ENCODE measurements around the gene EMC10.

Gene EMC10

DNA sequence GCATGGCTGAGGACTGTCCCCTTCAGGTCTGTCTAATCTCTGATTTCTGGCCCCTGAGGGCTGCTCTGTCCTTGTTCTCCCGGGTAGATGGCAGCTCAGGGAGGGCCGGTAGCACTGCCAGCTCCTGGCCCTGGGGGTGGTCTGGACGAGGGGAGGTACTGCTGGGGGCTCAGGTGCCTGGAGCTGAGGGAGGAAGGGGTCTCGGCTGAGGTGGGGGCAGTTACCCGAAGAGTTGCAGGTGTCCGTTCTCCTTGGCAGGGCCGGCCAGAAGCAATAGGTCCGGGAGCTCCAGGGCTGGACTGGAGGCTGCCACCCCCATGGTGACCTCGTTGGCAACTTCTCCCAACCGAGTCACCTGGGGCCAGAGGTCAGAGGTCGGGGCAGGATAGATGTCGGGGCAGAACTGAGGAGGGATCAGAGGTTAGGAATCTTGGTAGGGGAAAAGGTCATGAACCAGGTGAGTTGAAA is 1.2 kb upstream of the EMC10 start:
- DNase-seq = no peak
- Histone ChIP-seq H3K4ac (ENCODE audit: low read depth in 1 of 2, low read length in 2 of 2) (no peak overlapping the region), H3K4me2 (ENCODE audit: low read length, poor library complexity, severe bottlenecking) (no peak overlapping the region), H3K9ac (ENCODE audit: low read length) (no peak overlapping the region), H2AK5ac (ENCODE audit: low read length, severe bottlenecking) (no peak overlapping the region), H3K14ac (ENCODE audit: low read length in 2 of 2) (no peak overlapping the region), H3K9me3 (ENCODE audit: control insufficient read depth, low read length) (no peaks in the 10 kb centered on the region), H2BK12ac (ENCODE audit: low read length in 2 of 2) (no peak overlapping the region), H3K27me3 (ENCODE audit: control insufficient read depth in 1 of 2, insufficient read depth in 1 of 2, low read length in 2 of 2) (no peaks in the 10 kb centered on the region), H3K4me3 (ENCODE audit: insufficient read depth in 1 of 2, low read depth in 1 of 2, low read length in 2 of 2) (no peak overlapping the region), H2BK120ac (ENCODE audit: low read depth, low read length) (no peak overlapping the region), H2BK15ac (ENCODE audit: low read depth, poor library complexity, severe bottlenecking) (no peak overlapping the region), H2BK5ac (ENCODE audit: low read depth, low read length, poor library complexity, severe bottlenecking) (no peak overlapping the region), H3K36me3 (ENCODE audit: control insufficient read depth in 1 of 2, insufficient read depth in 2 of 2, low read depth in 1 of 2, low read length in 2 of 2) (peaks cover 3 to 22% of the 10 kb centered on the region in 2 experiments), H3K4me1 (ENCODE audit: control insufficient read depth, insufficient read depth, low read depth, low read length) (peaks cover 11% of the 10 kb centered on the region), H3K18ac (ENCODE audit: low read depth in 1 of 2, low read length in 2 of 2) (no peak overlapping the region), H4K91ac (ENCODE audit: low read length) (no peak overlapping the region), H4K8ac (ENCODE audit: low read length) (no peak overlapping the region), H2AFZ (ENCODE audit: low read depth, low read length) (no peak overlapping the region), H3K23ac (ENCODE audit: low read length in 2 of 2) (no peak overlapping the region), H3K79me1 (replicated peaks; ENCODE audit: low read length, poor library complexity, severe bottlenecking) (peaks cover 26% of the 10 kb centered on the region), H3K27ac (ENCODE audit: low read length, poor library complexity, severe bottlenecking) (no peak overlapping the region)
- 90% methylated on average over 12 of the region's 12 CpGs for WGBS

GRCh38 chr19:50475736-50476223 is 527 bp upstream of the EMC10 start:
- Histone ChIP-seq H3K14ac (ENCODE audit: low read length in 2 of 2) (no peak overlapping the region), H2BK120ac (ENCODE audit: low read depth, low read length) (no peak overlapping the region), H3K36me3 (ENCODE audit: control insufficient read depth in 1 of 2, insufficient read depth in 2 of 2, low read depth in 1 of 2, low read length in 2 of 2) (peaks cover 8 to 28% of the 10 kb centered on the region in 2 experiments), H3K4me2 (ENCODE audit: low read length, poor library complexity, severe bottlenecking) (no peak overlapping the region), H2BK5ac (ENCODE audit: low read depth, low read length, poor library complexity, severe bottlenecking) (no peak overlapping the region), H3K18ac (ENCODE audit: low read depth in 1 of 2, low read length in 2 of 2) (peak overlapping the region in 1 of 2 experiments; percentile 72), H3K23ac (ENCODE audit: low read length in 2 of 2) (no peak overlapping the region), H3K4ac (ENCODE audit: low read depth in 1 of 2, low read length in 2 of 2) (no peak overlapping the region), H3K4me1 (ENCODE audit: control insufficient read depth, insufficient read depth, low read depth, low read length) (peaks cover 13% of the 10 kb centered on the region), H3K9me3 (ENCODE audit: control insufficient read depth, low read length) (no peaks in the 10 kb centered on the region), H3K27ac (ENCODE audit: low read length, poor library complexity, severe bottlenecking) (no peak overlapping the region), H2AFZ (ENCODE audit: low read depth, low read length) (no peak overlapping the region), H3K27me3 (ENCODE audit: control insufficient read depth in 1 of 2, insufficient read depth in 1 of 2, low read length in 2 of 2) (no peaks in the 10 kb centered on the region), H2BK15ac (ENCODE audit: low read depth, poor library complexity, severe bottlenecking) (no peak overlapping the region), H3K9ac (ENCODE audit: low read length) (no peak overlapping the region), H4K91ac (ENCODE audit: low read length) (peak overlapping the region; percentile 69), H4K8ac (ENCODE audit: low read length) (peak overlapping the region; percentile 87), H3K4me3 (ENCODE audit: insufficient read depth in 1 of 2, low read depth in 1 of 2, low read length in 2 of 2) (peak overlapping the region; percentile 28 to 99), H2AK5ac (ENCODE audit: low read length, severe bottlenecking) (no peak overlapping the region), H2BK12ac (ENCODE audit: low read length in 2 of 2) (no peak overlapping the region), H3K79me1 (replicated peaks; ENCODE audit: low read length, poor library complexity, severe bottlenecking) (peaks cover 33% of the 10 kb centered on the region)
- 81% methylated on average over 27 of the region's 29 CpGs for WGBS
- no peak for DNase-seq

DNA sequence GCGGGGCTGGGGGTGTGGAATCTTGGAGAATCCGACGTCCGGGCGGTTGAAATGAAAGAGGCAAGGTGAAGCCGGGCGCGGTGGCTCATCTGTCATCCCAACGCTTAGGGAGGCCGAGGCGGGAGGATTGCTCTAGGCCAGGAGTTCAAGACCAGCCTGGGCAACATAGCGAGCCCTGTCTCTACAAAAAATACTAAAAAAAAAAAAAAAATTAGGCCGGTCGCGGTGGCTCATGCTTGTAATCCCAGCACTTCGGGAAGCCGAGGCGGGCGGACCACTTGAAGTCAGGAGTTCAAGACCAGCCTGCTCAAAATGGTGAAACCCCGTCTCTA is 566 bp downstream of the EMC10 start:
- Histone ChIP-seq H2BK5ac (ENCODE audit: low read depth, low read length, poor library complexity, severe bottlenecking) (no peak overlapping the region), H3K27ac (ENCODE audit: low read length, poor library complexity, severe bottlenecking) (peak overlapping the region; percentile 22), H3K23ac (ENCODE audit: low read length in 2 of 2) (no peak overlapping the region), H3K79me1 (replicated peaks; ENCODE audit: low read length, poor library complexity, severe bottlenecking) (peaks cover 44% of the 10 kb centered on the region), H3K9ac (ENCODE audit: low read length) (peak overlapping the region; percentile 90), H3K36me3 (ENCODE audit: control insufficient read depth in 1 of 2, insufficient read depth in 2 of 2, low read depth in 1 of 2, low read length in 2 of 2) (peaks cover 13 to 39% of the 10 kb centered on the region in 2 experiments), H3K27me3 (ENCODE audit: control insufficient read depth in 1 of 2, insufficient read depth in 1 of 2, low read length in 2 of 2) (no peaks in the 10 kb centered on the region), H4K91ac (ENCODE audit: low read length) (no peak overlapping the region), H3K4ac (ENCODE audit: low read depth in 1 of 2, low read length in 2 of 2) (peak overlapping the region in 1 of 2 experiments; percentile 88), H2BK120ac (ENCODE audit: low read depth, low read length) (no peak overlapping the region), H3K14ac (ENCODE audit: low read length in 2 of 2) (no peak overlapping the region), H3K4me1 (ENCODE audit: control insufficient read depth, insufficient read depth, low read depth, low read length) (peaks cover 13% of the 10 kb centered on the region), H2BK15ac (ENCODE audit: low read depth, poor library complexity, severe bottlenecking) (peak overlapping the region; percentile 98), H3K9me3 (ENCODE audit: control insufficient read depth, low read length) (no peaks in the 10 kb centered on the region), H3K4me2 (ENCODE audit: low read length, poor library complexity, severe bottlenecking) (peak overlapping the region; percentile 70), H3K4me3 (ENCODE audit: insufficient read depth in 1 of 2, low read depth in 1 of 2, low read length in 2 of 2) (peak overlapping the region; percentile 96 to 99), H3K18ac (ENCODE audit: low read depth in 1 of 2, low read length in 2 of 2) (peak overlapping the region in 1 of 2 experiments; percentile 99), H2BK12ac (ENCODE audit: low read length in 2 of 2) (no peak overlapping the region), H4K8ac (ENCODE audit: low read length) (peak overlapping the region; percentile 99), H2AK5ac (ENCODE audit: low read length, severe bottlenecking) (no peak overlapping the region), H2AFZ (ENCODE audit: low read depth, low read length) (peak overlapping the region; percentile 87)
- WGBS = 28% methylated on average over 20 of the region's 20 CpGs
- no peak for DNase-seq

DNA sequence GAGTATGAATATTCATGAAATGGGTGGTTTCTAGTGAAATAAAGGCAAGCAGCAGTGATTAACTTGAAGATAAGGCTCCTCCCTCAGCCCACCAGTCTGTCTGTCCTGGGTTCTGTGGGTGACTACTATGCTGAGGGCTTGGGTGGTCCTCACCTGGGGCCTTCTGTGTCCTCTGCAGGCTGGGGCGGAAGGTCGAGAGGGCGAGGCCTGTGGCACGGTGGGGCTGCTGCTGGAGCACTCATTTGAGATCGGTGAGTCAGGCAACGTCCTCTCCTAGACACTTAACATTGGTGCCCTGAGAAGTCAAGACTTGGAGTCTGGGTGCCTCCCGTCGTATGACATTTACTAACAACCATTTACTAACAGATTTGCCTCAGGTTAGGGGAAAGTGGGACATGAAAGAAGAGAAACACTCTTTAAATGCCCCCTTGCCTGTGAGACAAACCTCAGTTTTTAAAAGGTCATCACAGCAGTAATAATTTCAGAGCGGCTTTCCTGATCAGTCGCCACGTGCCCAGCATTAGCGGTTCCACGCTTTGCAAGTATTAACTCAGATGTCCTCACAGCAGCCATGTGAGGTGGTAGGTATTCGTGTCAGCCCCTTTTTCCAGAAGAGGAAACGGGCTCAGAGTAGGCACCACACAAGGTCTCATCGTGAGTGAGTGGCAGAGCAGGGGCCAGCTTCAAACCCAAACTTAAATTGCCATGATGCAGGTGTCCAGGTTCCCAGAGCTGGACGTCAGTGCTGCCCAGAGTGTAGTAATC is 1.6 kb downstream of the EMC10 start:
- 96% methylated on average over 15 of the region's 17 CpGs for WGBS
- H3K23ac ChIP-seq (ENCODE audit: low read length in 2 of 2) = no peak overlapping the region
- H3K4ac ChIP-seq (ENCODE audit: low read depth in 1 of 2, low read length in 2 of 2) = no peak overlapping the region
- H3K9me3 ChIP-seq (ENCODE audit: control insufficient read depth, low read length) = no peaks in the 10 kb centered on the region
- H2BK15ac ChIP-seq (ENCODE audit: low read depth, poor library complexity, severe bottlenecking) = no peak overlapping the region
- H3K4me1 ChIP-seq (ENCODE audit: control insufficient read depth, insufficient read depth, low read depth, low read length) = peaks cover 13% of the 10 kb centered on the region
- no peak overlapping the region for H3K27ac ChIP-seq (ENCODE audit: low read length, poor library complexity, severe bottlenecking)
- peak overlapping the region in 1 of 2 experiments; percentile 99 for H3K4me3 ChIP-seq (ENCODE audit: insufficient read depth in 1 of 2, low read depth in 1 of 2, low read length in 2 of 2)
- H3K4me2 ChIP-seq (ENCODE audit: low read length, poor library complexity, severe bottlenecking) = peak overlapping the region; percentile 10
- no peak overlapping the region for H4K91ac ChIP-seq (ENCODE audit: low read length)
- no peak overlapping the region for H4K8ac ChIP-seq (ENCODE audit: low read length)
- no peaks in the 10 kb centered on the region for H3K27me3 ChIP-seq (ENCODE audit: control insufficient read depth in 1 of 2, insufficient read depth in 1 of 2, low read length in 2 of 2)
- no peak for DNase-seq
- H3K9ac ChIP-seq (ENCODE audit: low read length) = peak overlapping the region; percentile 90
- no peak overlapping the region for H2BK12ac ChIP-seq (ENCODE audit: low read length in 2 of 2)
- peaks cover 14 to 50% of the 10 kb centered on the region in 2 experiments for H3K36me3 ChIP-seq (ENCODE audit: control insufficient read depth in 1 of 2, insufficient read depth in 2 of 2, low read depth in 1 of 2, low read length in 2 of 2)
- peaks cover 47% of the 10 kb centered on the region for H3K79me1 ChIP-seq (replicated peaks; ENCODE audit: low read length, poor library complexity, severe bottlenecking)
- no peak overlapping the region for H3K18ac ChIP-seq (ENCODE audit: low read depth in 1 of 2, low read length in 2 of 2)
- no peak overlapping the region for H2AK5ac ChIP-seq (ENCODE audit: low read length, severe bottlenecking)
- H3K14ac ChIP-seq (ENCODE audit: low read length in 2 of 2) = no peak overlapping the region
- H2AFZ ChIP-seq (ENCODE audit: low read depth, low read length) = no peak overlapping the region
- H2BK120ac ChIP-seq (ENCODE audit: low read depth, low read length) = no peak overlapping the region
- no peak overlapping the region for H2BK5ac ChIP-seq (ENCODE audit: low read depth, low read length, poor library complexity, severe bottlenecking)
